Panc1 (cell line): Measurements from ENCODE around the gene CHST11. TPM values are rescaled to one million over a fixed set of nuclear protein-coding genes. Genes with fewer than 3 reads are reported as not detected.

Experiments
- ATAC-seq: fragments of 200-7000 bp; cut with Tn5 transposase; 2 replicates; pipeline ENCODE4 v1.9.1; 2020; ENCODE audit warnings: mild to moderate bottlenecking, moderate library complexity
- BruUV-seq: library from RNA; stranded (reverse); fragments of 400-500 nt; replicated peaks from 2 replicates; lab custom pipeline; 2021; lab: Mats Ljungman, UMichigan
- CTCF ChIA-PET: fragments of 300-600 bp; sonication (Branson Sonifier 250); formaldehyde crosslinking; loops from one replicate; lab custom pipeline; 2022; ENCODE audit warnings: antibody characterized with exemption; lab: Charles Lee
- POLR2A ChIA-PET: fragments of 300-600 bp; sonication (Branson Sonifier 250); formaldehyde crosslinking; loops from one replicate; lab custom pipeline; 2022; ENCODE audit warnings: antibody characterized with exemption; lab: Charles Lee
- DNase-seq: peaks from one replicate; pipeline ENCODE4 v3.0.0-alpha.2; 2010; ENCODE audit warnings: low read depth, low spot score
- H3K27ac ChIP-seq: 2 replicates; pipeline ENCODE4 v1.5.1; 2011; ENCODE audit warnings: mild to moderate bottlenecking, low read length, inconsistent platforms
- H3K27me3 ChIP-seq: fragments of 200-500 bp; sonication (Bioruptor generic); 2 replicates; pipeline ENCODE4 v1.6.0; 2014; ENCODE audit warnings: low read length, inconsistent platforms; ENCODE audit not compliant: control insufficient read depth, insufficient read depth
- H3K36me3 ChIP-seq: fragments of 200-500 bp; sonication (Bioruptor generic); 2 replicates; pipeline ENCODE4 v1.5.1; 2014; ENCODE audit warnings: inconsistent platforms, mild to moderate bottlenecking, low read length, moderate library complexity; ENCODE audit not compliant: control insufficient read depth, insufficient read depth
- H3K4me1 ChIP-seq: 2 replicates; pipeline ENCODE4 v1.5.1; 2011; ENCODE audit warnings: inconsistent platforms, mild to moderate bottlenecking, low read length, moderate library complexity; ENCODE audit not compliant: control insufficient read depth, insufficient read depth
- H3K4me3 ChIP-seq, 2 experiments: 2 replicates each; pipeline ENCODE4 v1.5.1; 2011 to 2012; ENCODE audit warnings: low read depth in 2 of 2, low read length in 2 of 2, mild to moderate bottlenecking in 2 of 2, inconsistent platforms in 1 of 2, moderate library complexity in 1 of 2
- H3K9me3 ChIP-seq: fragments of 200-500 bp; sonication (Bioruptor generic); 2 replicates; pipeline ENCODE4 v1.5.1; 2014; ENCODE audit warnings: low read depth, mild to moderate bottlenecking, inconsistent platforms, low read length, moderate library complexity; ENCODE audit not compliant: control insufficient read depth, insufficient read depth
- POLR2AphosphoS5 ChIP-seq: IDR thresholded peaks from 2 replicates; pipeline ENCODE4 v1.6.1; 2012; ENCODE audit warnings: mild to moderate bottlenecking, low read depth, low read length, moderate library complexity
- SIN3A ChIP-seq: IDR thresholded peaks from 2 replicates; pipeline ENCODE4 v1.6.1; 2012; ENCODE audit warnings: low read depth, mild to moderate bottlenecking, low read length, moderate library complexity, borderline replicate concordance; ENCODE audit not compliant: insufficient read depth
- TCF7L2 ChIP-seq: IDR thresholded peaks from 2 replicates; pipeline ENCODE4 v1.6.1; 2011; ENCODE audit warnings: mild to moderate bottlenecking, low read depth, low read length, inconsistent platforms
- in situ Hi-C: cut with HindIII; loops from 2 replicates; pipeline ENCODE4 v1.10.0; 2016; ENCODE audit warnings: low sequenced_read_pairs, low pct_unique_long_range_greater_than_20kb
- intact Hi-C: fragments of 100-400 bp; cut with micrococcal nuclease; formaldehyde crosslinking; loops from one replicate; pipeline ENCODE4 v1.10.0; 2022; ENCODE audit not compliant: unreplicated experiment
- total RNA-seq: library from RNA; stranded (reverse); gene quantifications from one replicate; pipeline ENCODE4 v1.2.1, GENCODE V29; 2021; ENCODE audit not compliant: unreplicated experiment
- TF ChIP-seq, protein P1 (sequence below), 2 experiments: IDR thresholded peaks; 2 replicates each; pipeline ENCODE4 v1.6.1; 2011 to 2012; ENCODE audit warnings: low read depth in 2 of 2, control low read depth in 1 of 2, low read length in 1 of 2, mild to moderate bottlenecking in 1 of 2, moderate library complexity in 1 of 2; ENCODE audit not compliant: insufficient read depth in 1 of 2
- TF ChIP-seq, protein P2 (sequence below): fragments of 450-650 bp; IDR thresholded peaks from 2 replicates; pipeline ENCODE4 v1.5.1; 2017; ENCODE audit warnings: mild to moderate bottlenecking

Gene CHST11
- total RNA-seq, 1 experiment from 2014 or later = 11.4 TPM

DNA sequence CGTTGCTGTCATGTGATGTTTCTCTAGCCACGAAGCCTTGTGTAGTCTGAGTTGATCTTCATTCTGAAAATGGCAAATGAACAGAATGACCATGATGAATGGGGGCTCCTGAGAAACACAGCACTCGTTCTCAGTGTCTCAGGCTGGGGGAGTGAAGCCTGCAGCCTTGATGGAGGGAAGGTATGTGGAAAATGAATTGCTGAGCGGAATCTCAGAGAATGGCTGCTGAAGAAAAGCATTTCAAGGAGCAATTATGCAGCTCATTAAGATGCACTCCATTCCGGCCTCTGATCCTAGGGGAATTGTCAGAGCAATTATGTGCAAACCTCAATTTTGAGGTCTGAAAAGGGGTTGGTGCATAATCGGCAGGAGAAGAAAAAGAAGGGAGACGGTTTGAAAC, 167.1 kb downstream of the CHST11 start:
- no peaks in the 10 kb centered on the region for H3K36me3 ChIP-seq
- ATAC-seq (no peak), DNase-seq (no peak)
- no peak overlapping the region for H3K27ac ChIP-seq
- H3K4me3 ChIP-seq = no peak overlapping the region
- in situ Hi-C loops (no loop called here), intact Hi-C loops (no loop called here)
- no peaks in the 10 kb centered on the region for H3K4me1 ChIP-seq
- ChIA-PET POLR2A (no interaction called here), CTCF (no interaction called here)
- no TSS peak for BruUV-seq
- no peaks in the 10 kb centered on the region for H3K9me3 ChIP-seq
- no peaks in the 10 kb centered on the region for H3K27me3 ChIP-seq
- TF ChIP-seq POLR2AphosphoS5 (no peak), TCF7L2 (no peak), SIN3A (no peak)
- TF ChIP-seq, protein P1, sequence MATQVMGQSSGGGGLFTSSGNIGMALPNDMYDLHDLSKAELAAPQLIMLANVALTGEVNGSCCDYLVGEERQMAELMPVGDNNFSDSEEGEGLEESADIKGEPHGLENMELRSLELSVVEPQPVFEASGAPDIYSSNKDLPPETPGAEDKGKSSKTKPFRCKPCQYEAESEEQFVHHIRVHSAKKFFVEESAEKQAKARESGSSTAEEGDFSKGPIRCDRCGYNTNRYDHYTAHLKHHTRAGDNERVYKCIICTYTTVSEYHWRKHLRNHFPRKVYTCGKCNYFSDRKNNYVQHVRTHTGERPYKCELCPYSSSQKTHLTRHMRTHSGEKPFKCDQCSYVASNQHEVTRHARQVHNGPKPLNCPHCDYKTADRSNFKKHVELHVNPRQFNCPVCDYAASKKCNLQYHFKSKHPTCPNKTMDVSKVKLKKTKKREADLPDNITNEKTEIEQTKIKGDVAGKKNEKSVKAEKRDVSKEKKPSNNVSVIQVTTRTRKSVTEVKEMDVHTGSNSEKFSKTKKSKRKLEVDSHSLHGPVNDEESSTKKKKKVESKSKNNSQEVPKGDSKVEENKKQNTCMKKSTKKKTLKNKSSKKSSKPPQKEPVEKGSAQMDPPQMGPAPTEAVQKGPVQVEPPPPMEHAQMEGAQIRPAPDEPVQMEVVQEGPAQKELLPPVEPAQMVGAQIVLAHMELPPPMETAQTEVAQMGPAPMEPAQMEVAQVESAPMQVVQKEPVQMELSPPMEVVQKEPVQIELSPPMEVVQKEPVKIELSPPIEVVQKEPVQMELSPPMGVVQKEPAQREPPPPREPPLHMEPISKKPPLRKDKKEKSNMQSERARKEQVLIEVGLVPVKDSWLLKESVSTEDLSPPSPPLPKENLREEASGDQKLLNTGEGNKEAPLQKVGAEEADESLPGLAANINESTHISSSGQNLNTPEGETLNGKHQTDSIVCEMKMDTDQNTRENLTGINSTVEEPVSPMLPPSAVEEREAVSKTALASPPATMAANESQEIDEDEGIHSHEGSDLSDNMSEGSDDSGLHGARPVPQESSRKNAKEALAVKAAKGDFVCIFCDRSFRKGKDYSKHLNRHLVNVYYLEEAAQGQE (IDR thresholded peaks at IDR 0.05; ENCODE audit: insufficient read depth in 1 of 2, low read depth in 2 of 2, low read length in 1 of 2) = no peak
- TF ChIP-seq, protein P2, sequence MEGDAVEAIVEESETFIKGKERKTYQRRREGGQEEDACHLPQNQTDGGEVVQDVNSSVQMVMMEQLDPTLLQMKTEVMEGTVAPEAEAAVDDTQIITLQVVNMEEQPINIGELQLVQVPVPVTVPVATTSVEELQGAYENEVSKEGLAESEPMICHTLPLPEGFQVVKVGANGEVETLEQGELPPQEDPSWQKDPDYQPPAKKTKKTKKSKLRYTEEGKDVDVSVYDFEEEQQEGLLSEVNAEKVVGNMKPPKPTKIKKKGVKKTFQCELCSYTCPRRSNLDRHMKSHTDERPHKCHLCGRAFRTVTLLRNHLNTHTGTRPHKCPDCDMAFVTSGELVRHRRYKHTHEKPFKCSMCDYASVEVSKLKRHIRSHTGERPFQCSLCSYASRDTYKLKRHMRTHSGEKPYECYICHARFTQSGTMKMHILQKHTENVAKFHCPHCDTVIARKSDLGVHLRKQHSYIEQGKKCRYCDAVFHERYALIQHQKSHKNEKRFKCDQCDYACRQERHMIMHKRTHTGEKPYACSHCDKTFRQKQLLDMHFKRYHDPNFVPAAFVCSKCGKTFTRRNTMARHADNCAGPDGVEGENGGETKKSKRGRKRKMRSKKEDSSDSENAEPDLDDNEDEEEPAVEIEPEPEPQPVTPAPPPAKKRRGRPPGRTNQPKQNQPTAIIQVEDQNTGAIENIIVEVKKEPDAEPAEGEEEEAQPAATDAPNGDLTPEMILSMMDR = no peak

DNA sequence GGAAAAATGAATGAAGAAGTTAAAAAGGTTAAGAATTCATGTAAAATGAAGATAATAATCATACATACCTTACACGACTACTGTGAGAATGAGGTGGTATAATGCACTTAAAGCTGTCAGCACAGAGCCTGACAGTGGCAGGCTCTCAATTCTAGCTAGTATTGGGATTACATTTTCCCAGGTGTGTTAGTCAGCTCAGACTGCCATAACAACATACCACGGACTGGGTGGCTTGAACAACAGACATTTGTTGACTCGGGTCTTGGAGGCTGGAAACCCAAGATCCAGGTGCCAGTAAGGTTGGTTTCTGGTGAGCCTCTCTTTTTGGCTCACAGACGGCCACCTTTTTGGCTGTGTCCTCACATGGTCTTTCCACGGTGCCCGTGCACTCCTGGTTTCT, 167.8 kb downstream of the CHST11 start:
- BruUV-seq = no TSS peak
- in situ Hi-C loops (no loop called here), intact Hi-C loops (no loop called here)
- DNase-seq (no peak), ATAC-seq (no peak)
- Histone ChIP-seq H3K4me1 (no peaks in the 10 kb centered on the region), H3K36me3 (no peaks in the 10 kb centered on the region), H3K4me3 (no peak overlapping the region), H3K27ac (no peak overlapping the region), H3K9me3 (no peaks in the 10 kb centered on the region), H3K27me3 (no peaks in the 10 kb centered on the region)
- ChIA-PET CTCF (interaction anchor here (0.7 kb wide), 1 partner anchor 460 kb away, joined by 3 read pairs; no protein-coding TSS in a partner anchor), POLR2A (no interaction called here)
- TF ChIP-seq SIN3A (no peak), POLR2AphosphoS5 (no peak), TCF7L2 (no peak)
- TF ChIP-seq, protein P1 (IDR thresholded peaks at IDR 0.05; ENCODE audit: insufficient read depth in 1 of 2, low read depth in 2 of 2, low read length in 1 of 2) = no peak
- TF ChIP-seq, protein P2 = no peak
